Fibroblast of the aortic adventitia (primary cell): ENCODE data around the gene RCC1. TPM values are rescaled to one million over a fixed set of nuclear protein-coding genes. Genes with fewer than 3 reads are reported as not detected.
"Not testable (repeated sequence)": the region's sequence is repeated elsewhere in the genome, so short reads cannot be mapped to it uniquely, and the experiment has no call there.

ENCODE experiments used
- DNase-seq: peaks from one replicate; pipeline ENCODE4 v3.0.0-alpha.2; 2010; ENCODE audit warnings: low read depth
- H3K4me3 ChIP-seq: 2 replicates; pipeline ENCODE4 v1.5.1; 2011; ENCODE audit warnings: low read depth, mild to moderate bottlenecking, control low read depth, low read length, moderate library complexity
- CTCF ChIP-seq: IDR thresholded peaks from 2 replicates; pipeline ENCODE4 v1.5.1; 2011; ENCODE audit warnings: mild to moderate bottlenecking, low read length, control low read depth, inconsistent platforms; ENCODE audit not compliant: insufficient read depth
- total RNA-seq: library from RNA; depleted of rRNA; stranded (reverse); fragments of >200 nt; gene quantifications from 2 replicates; pipeline ENCODE4 v1.2.3, GENCODE V29; 2012; ENCODE audit warnings: low replicate concordance

RCC1 gene, protein sequence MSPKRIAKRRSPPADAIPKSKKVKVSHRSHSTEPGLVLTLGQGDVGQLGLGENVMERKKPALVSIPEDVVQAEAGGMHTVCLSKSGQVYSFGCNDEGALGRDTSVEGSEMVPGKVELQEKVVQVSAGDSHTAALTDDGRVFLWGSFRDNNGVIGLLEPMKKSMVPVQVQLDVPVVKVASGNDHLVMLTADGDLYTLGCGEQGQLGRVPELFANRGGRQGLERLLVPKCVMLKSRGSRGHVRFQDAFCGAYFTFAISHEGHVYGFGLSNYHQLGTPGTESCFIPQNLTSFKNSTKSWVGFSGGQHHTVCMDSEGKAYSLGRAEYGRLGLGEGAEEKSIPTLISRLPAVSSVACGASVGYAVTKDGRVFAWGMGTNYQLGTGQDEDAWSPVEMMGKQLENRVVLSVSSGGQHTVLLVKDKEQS
- total RNA-seq = 28.8 and 101 TPM in 2 replicates

GRCh38 chr1:28505406-28506187 is at the start of gene RCC1:
TSS of gene RCC1 (plus strand) at chr1:28506043. CDS start at chr1:28529867, 23,824 bp downstream.
- TF ChIP-seq CTCF = no peak
- peak; percentile 100 for DNase-seq
- H3K4me3 ChIP-seq = peak within 1 kb of the TSS; percentile 94

DNA sequence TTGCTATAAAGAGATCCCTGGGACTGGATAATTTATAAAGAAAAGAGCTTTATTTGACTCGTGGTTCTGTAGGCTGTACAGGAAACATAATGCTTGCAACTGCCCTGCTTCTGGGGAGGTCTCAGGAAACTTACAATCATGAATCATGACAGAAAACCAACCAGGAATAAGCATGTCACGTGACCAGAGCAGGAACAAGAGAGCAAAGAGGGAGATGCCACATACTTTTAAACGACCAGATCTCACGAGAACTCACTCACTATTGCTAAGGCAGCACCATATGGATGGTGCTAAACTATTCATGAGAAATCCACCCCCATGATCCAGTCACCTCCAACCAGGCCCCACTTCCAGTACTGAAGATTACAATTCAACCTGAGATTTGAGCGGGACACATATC is 49.8 kb upstream of the RCC1 start:
- H3K4me3 ChIP-seq = no peak overlapping the region
- no peak for TF ChIP-seq CTCF
- peak; percentile 68 for DNase-seq

- no peak for DNase-seq
- no peak for TF ChIP-seq CTCF
- H3K4me3 ChIP-seq = no peak overlapping the region
Measured at GRCh38 chr1:28457678-28458077, 48.2 kb upstream of the RCC1 start.

DNA sequence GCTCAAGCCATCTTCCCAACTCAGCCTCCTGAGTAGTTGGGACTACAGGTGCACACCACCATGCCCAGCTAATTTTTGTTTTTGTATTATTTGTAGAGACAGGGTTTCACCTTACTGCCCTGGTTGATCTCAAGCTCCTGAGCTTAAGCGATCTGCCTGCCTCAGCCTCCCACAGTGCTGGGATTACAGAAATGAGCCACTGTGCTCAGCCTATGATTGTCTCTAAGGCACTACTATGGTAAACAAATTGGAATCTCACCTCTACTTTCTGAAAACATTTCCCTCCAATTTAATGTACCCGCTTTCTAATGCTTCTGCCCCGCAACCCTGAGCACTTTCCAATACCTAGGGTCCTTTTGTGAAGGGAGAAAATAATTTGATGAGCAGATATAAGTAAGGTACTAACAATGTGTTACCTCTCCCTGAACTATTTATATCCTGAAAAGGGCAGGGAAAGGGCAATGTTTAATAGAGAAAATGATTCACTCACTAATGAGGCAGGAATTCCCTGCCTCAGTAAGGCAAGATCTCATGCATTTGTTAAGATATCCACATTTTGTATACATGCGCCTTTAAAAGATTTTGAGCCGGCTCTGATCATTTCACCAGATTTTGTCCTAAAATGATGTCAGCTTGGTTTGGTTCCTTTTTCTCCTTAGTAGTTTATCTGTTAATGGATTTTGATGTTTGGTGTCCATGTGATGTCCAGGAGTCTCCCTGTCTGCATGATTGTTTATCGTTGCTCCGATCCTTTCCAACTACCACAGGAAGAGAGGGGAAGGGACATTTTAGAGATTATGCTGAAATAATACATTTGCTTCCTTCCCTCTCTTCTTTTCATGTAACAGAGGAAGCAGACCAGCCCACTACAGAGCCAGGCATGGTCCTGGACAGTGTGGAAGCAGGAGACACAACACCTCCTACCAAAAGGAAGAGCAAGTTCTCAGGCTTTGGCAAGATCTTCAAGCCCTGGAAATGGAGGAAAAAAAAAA is 47.3 kb upstream of the RCC1 start:
- H3K4me3 ChIP-seq = no peak overlapping the region
- TF ChIP-seq CTCF = no peak
- DNase-seq = no peak

GRCh38 chr1:28466226-28466778 is 39.5 kb upstream of the RCC1 start:
- DNase-seq = no peak
- no peak overlapping the region for H3K4me3 ChIP-seq
- no peak for TF ChIP-seq CTCF

- no peak for DNase-seq
- no peak overlapping the region for H3K4me3 ChIP-seq
- TF ChIP-seq CTCF = no peak
Measured at GRCh38 chr1:28470146-28470545, 35.7 kb upstream of the RCC1 start.

- DNase-seq, H3K4me3 ChIP-seq: not testable (repeated sequence)
Measured at GRCh38 chr1:28479497-28479896, 26.3 kb upstream of the RCC1 start.
